Activated naive CD4-positive, alpha-beta T cell treated with anti-CD3 and anti-CD28 coated beads, Interleukin-2, amount 50 U/mL, for 24 hours (primary cell): ENCODE results near the gene LCE7A.

ENCODE experiments used
- H3K27ac Mint-ChIP-seq: one replicate; pipeline ENCODE4 v1.8.0; 2021; ENCODE audit warnings: mild to moderate bottlenecking, mixed read lengths
- H3K27me3 Mint-ChIP-seq: one replicate; pipeline ENCODE4 v1.8.0; 2021; ENCODE audit warnings: mixed read lengths
- H3K36me3 Mint-ChIP-seq: one replicate; pipeline ENCODE4 v1.8.0; 2021; ENCODE audit warnings: mixed read lengths
- H3K4me1 Mint-ChIP-seq: one replicate; pipeline ENCODE4 v1.8.0; 2021; ENCODE audit warnings: mixed read lengths
- H3K4me3 Mint-ChIP-seq: one replicate; pipeline ENCODE4 v1.8.0; 2021; ENCODE audit warnings: mild to moderate bottlenecking, mixed read lengths
- H3K9me3 Mint-ChIP-seq: one replicate; pipeline ENCODE4 v1.8.0; 2021; ENCODE audit warnings: mixed read lengths

Gene LCE7A, protein sequence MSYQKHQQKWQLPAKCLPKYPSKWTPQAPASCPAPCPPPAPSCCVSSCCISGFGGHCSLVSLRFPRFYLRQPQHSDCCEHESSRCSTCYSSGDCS

DNA sequence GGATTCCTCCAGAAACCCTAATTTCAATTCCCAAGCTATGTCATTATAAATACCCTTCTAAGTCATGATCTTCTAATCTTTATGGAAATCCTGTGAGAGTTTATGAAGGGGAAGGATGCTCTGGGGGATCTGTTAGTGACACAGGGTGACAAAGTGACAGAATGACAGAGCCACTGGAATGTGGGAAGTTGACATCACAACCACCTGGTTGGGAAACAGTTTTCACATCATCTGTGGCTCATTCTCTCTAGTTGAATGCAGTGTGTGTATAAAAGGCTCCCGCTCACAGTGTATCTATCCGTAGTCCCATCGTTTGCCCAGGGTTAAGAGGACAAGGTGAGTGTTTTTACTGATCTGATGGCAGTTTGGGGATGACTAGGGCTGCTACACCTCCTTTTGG, at the start of gene LCE7A:
TSS of gene LCE7A (plus strand) at position 301 of the 400 bp plus-strand sequence. CDS start 702 bp downstream, outside the sequence.
- no peak within 1 kb of the TSS for H3K4me3 Mint-ChIP-seq
- no peaks in the 10 kb centered on the region for H3K4me1 Mint-ChIP-seq
- no peaks in the 10 kb centered on the region for H3K9me3 Mint-ChIP-seq
- H3K36me3 Mint-ChIP-seq = no peaks in the 10 kb centered on the region
- H3K27ac Mint-ChIP-seq = no peak within 1 kb of the TSS
- peaks cover 4% of the 10 kb centered on the region for H3K27me3 Mint-ChIP-seq

DNA sequence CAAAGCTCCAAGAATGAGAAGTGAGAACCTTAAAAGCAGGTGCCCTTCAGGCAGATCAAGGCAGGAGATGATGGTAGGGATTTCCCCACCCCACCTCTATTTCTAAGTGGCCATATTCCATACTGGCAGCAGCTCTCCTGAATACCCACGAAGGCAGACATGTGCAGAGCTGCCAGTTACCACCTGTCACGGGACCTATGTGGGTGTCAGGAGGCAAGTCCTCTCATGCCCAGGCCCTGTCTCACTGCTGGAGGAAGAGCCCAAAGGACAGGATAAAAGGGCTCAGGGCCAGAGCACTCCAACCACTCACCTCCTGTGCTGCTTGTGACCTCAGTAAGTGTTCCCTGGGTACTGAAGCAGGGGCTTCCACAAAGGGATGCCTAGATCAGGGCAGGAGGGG, 48.7 kb upstream of the LCE7A start:
- Mint-ChIP-seq H3K27me3 (peaks cover 14% of the 10 kb centered on the region), H3K4me3 (no peak overlapping the region), H3K4me1 (no peaks in the 10 kb centered on the region), H3K36me3 (no peaks in the 10 kb centered on the region), H3K9me3 (no peaks in the 10 kb centered on the region), H3K27ac (no peak overlapping the region)

DNA sequence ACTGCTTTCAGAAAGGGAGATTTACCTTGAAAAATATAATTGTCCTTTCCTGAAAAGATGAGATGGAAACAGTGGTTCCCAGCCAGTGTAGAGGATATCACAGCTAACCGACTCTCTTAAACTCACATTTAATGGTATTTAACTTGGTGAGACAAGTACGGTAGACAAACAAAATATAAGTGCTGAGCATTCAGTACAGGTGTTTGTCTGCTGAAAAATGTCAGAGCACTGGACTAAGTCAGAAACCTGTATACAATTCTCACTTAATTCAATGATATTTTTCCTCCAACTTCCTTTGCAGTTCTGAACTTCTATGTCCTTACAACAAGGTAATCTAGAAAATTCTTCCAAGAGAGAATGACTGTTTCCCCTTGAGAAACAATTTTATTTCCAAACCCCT, 48.1 kb upstream of the LCE7A start, which contains the start of gene LCE1B:
TSS of gene LCE1B (plus strand) at position 301 of the 400 bp plus-strand sequence. CDS start 476 bp downstream, outside the sequence.
- Mint-ChIP-seq H3K36me3 (no peaks in the 10 kb centered on the region), H3K9me3 (no peaks in the 10 kb centered on the region), H3K27me3 (peaks cover 14% of the 10 kb centered on the region), H3K4me3 (no peak within 1 kb of the TSS), H3K4me1 (no peaks in the 10 kb centered on the region), H3K27ac (no peak within 1 kb of the TSS)

DNA sequence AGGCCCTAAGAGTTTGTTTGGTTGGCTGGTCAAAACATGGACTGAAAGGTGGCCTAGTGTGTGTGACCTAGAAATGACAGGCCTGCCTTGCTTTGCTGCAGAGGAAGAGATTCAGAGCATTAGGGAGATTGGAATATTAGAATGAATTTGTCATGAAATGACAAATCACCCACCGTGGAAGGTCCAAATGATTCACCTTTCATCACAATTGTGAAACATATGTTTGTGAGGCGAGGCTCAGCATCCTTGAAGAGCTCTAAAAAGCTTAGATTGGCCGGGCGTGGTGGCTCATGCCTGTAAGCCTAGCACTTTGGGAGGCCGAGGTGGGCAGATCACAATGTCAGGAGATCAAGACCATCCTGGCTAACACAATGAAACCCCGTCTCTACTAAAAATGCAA, 42.5 kb upstream of the LCE7A start:
- no peaks in the 10 kb centered on the region for H3K36me3 Mint-ChIP-seq
- no peaks in the 10 kb centered on the region for H3K9me3 Mint-ChIP-seq
- no peak overlapping the region for H3K4me3 Mint-ChIP-seq
- no peak overlapping the region for H3K27ac Mint-ChIP-seq
- peaks cover 13% of the 10 kb centered on the region for H3K27me3 Mint-ChIP-seq
- H3K4me1 Mint-ChIP-seq = no peaks in the 10 kb centered on the region

DNA sequence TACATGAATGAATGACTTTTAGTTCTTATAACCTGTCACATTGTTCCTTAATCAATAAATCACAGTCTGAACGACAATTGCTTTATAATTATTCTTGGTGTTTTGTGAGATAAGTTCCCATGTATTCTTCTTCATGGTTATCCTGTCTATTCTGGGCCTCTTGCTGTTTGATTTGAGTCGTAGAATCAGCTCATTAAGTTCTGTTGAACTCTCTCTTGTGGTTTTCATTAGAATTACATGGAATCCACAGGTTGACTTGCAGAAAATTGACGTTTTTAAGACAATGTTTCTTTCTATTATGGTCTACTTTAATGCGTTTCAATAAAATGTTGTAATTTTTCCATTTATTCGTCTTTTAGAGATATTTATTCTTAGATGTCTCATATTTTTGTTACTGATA, 36.5 kb upstream of the LCE7A start:
- no peaks in the 10 kb centered on the region for H3K36me3 Mint-ChIP-seq

DNA sequence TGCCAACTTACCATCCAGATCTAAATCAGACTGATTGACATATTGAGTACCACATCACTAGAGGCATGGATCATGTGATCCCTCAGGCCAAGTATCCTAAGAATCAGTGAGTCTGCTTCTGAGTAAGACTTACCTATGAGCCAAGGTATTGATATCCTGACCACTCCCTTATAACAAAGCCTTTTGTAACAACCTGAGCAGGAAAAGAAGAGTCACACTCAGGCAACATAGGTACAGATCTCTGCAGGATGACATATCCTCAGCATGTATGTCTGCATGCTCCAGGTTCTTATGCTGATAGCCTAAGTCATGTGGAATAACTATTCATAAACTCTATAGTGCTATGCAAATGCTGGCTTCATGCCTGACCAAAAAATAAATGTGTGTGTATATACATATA, 34.8 kb upstream of the LCE7A start:
- Mint-ChIP-seq H3K27me3 (peaks cover 14% of the 10 kb centered on the region), H3K9me3 (peaks cover 6% of the 10 kb centered on the region), H3K4me3 (no peak overlapping the region), H3K27ac (no peak overlapping the region), H3K4me1 (no peaks in the 10 kb centered on the region), H3K36me3 (no peaks in the 10 kb centered on the region)

More for the DNA sequence above, 36.5 kb upstream of the LCE7A start:
- H3K4me1 Mint-ChIP-seq = no peaks in the 10 kb centered on the region
- H3K27ac Mint-ChIP-seq = no peak overlapping the region
- no peak overlapping the region for H3K4me3 Mint-ChIP-seq
- H3K27me3 Mint-ChIP-seq = peaks cover 11% of the 10 kb centered on the region
- no peaks in the 10 kb centered on the region for H3K9me3 Mint-ChIP-seq

DNA sequence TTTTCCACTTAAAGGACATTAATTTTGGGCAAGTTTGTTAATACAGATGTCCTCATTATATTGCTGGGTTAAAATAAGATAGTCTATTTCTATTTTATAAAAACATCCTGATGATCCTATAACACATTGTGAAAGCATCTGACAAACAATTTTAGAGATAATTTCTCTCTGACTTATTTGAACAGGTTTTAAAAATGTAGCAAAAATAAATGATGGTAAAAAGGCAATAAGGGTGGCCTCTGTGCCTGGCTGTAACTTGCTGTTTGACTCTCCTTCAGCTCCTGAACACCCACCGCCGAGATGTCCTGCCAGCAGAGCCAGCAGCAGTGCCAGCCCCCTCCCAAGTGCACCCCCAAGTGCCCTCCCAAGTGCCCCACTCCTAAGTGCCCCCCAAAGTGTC, 32.6 kb upstream of the LCE7A start, which contains the start of gene LCE1A:
TSS of gene LCE1A (plus strand) at position 301 of the 400 bp plus-strand sequence. CDS start at position 301, 0 bp downstream.
- Mint-ChIP-seq H3K9me3 (peaks cover 12% of the 10 kb centered on the region), H3K27ac (no peak within 1 kb of the TSS), H3K36me3 (no peaks in the 10 kb centered on the region), H3K4me1 (no peaks in the 10 kb centered on the region), H3K4me3 (no peak within 1 kb of the TSS), H3K27me3 (peaks cover 19% of the 10 kb centered on the region)

DNA sequence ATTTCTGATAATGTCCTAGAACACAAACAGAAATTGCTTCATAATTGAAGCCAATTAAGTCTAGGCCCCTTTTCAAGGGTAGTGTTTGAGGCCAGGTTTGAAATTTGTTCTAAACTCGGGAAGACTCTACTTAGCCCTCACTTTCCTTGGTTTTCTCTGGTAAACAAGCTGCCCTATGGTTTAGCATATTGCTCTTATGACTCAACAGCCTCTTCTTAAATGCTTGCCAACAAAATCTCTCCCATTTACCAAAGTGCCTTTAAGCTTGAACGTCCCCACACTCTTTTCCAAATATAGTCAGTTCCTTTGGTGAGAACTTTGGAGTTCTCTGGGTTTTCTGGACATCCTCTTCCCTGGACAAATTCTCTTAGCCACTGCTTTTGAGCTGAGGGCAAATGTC, 22.9 kb upstream of the LCE7A start:
- H3K4me3 Mint-ChIP-seq = no peak overlapping the region
- no peaks in the 10 kb centered on the region for H3K4me1 Mint-ChIP-seq
- H3K9me3 Mint-ChIP-seq = no peaks in the 10 kb centered on the region
- no peak overlapping the region for H3K27ac Mint-ChIP-seq
- H3K27me3 Mint-ChIP-seq = peaks cover 5% of the 10 kb centered on the region
- no peaks in the 10 kb centered on the region for H3K36me3 Mint-ChIP-seq

DNA sequence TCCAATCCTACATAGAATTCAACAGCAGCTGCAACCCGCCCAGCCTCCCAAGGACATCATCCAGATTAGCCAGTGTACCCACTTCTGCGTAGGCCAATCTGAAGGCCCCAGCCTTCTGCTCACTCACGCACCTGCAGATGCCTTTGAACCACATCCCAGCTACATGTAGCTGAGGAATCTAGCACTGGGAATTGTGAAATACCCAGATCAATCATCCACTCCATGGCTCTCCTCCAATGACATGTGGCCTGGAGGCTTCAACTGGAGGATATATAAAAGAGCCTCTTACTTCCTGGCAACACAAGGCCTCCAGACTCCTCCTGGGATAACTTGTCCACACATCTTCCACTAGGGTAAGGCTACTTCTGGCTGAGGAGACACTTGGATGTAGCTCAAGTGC, 17.2 kb upstream of the LCE7A start, which contains the start of gene LCE6A:
TSS of gene LCE6A (plus strand) at position 301 of the 400 bp plus-strand sequence. CDS start 665 bp downstream, outside the sequence.
- H3K4me1 Mint-ChIP-seq = no peaks in the 10 kb centered on the region
- H3K9me3 Mint-ChIP-seq = no peaks in the 10 kb centered on the region
- H3K4me3 Mint-ChIP-seq = no peak within 1 kb of the TSS
- peaks cover 8% of the 10 kb centered on the region for H3K27me3 Mint-ChIP-seq
- no peaks in the 10 kb centered on the region for H3K36me3 Mint-ChIP-seq
- H3K27ac Mint-ChIP-seq = no peak within 1 kb of the TSS

DNA sequence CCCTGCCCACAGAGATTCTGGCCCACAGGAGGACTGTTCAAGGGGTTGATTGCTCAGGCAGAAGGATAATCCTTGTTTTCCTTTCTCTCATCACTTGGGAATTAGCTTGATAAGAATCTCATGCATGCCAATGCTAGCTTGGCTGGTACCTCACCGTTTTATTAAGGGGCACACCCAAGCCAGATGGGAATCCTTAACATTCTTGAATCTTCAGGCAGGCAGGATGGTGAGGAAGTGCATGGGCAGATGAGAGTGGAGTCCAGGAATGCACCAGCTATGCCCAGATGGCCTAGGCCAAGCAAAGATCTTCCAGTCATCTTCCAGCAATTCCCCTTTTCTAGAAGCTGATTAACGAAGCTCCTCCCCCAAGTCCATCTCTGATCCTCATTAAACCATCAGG, 4.1 kb upstream of the LCE7A start:
- peaks cover 3% of the 10 kb centered on the region for H3K27me3 Mint-ChIP-seq
- no peaks in the 10 kb centered on the region for H3K4me1 Mint-ChIP-seq
- no peaks in the 10 kb centered on the region for H3K9me3 Mint-ChIP-seq
- H3K4me3 Mint-ChIP-seq = no peak overlapping the region
- no peaks in the 10 kb centered on the region for H3K36me3 Mint-ChIP-seq
- no peak overlapping the region for H3K27ac Mint-ChIP-seq

DNA sequence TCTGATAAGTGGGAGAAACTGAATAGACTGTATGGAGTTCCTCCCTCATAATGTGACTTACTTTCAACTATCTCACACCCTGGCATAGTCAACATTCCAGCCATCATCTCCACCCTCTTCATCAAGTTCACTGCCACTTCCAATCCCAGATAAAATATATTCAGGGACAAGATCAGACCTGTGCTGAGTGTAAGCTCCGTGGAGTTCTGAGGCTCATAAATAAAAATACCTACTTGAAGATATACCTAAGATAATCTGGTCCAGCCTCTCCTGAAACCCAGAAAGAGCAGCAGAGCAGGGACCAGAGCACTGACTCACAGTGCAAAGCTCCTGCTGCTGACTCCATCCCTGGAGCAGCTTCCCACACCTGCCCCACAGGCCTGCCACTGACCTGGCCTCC, 1.7 kb upstream of the LCE7A start:
- no peaks in the 10 kb centered on the region for H3K4me1 Mint-ChIP-seq
- H3K9me3 Mint-ChIP-seq = no peaks in the 10 kb centered on the region
- H3K36me3 Mint-ChIP-seq = no peaks in the 10 kb centered on the region
- no peak overlapping the region for H3K27ac Mint-ChIP-seq
- no peak overlapping the region for H3K4me3 Mint-ChIP-seq
- peaks cover 4% of the 10 kb centered on the region for H3K27me3 Mint-ChIP-seq

DNA sequence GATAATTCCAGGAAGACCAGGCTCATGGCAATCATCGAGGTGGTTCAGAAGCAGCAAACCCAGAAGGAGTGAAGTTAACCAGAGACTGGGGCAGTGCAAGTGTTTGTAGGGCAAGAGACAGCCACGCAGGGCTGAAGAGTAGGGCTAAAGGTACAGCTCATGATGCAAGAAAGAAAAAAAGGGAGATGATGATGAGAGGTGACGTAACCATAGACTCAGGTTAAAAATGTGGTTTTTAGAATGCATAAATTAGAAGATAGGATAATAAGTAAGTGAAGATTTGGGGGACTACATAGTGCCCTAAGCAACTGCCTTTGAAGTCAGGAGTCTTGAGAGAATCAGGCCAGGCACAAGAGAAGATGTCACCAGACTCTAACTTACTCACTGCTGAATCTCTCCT, 333 bp downstream of the LCE7A start:
- H3K4me3 Mint-ChIP-seq = no peak overlapping the region
- peaks cover 4% of the 10 kb centered on the region for H3K27me3 Mint-ChIP-seq
- H3K36me3 Mint-ChIP-seq = no peaks in the 10 kb centered on the region
- H3K27ac Mint-ChIP-seq = no peak overlapping the region
- H3K4me1 Mint-ChIP-seq = no peaks in the 10 kb centered on the region
- no peaks in the 10 kb centered on the region for H3K9me3 Mint-ChIP-seq

DNA sequence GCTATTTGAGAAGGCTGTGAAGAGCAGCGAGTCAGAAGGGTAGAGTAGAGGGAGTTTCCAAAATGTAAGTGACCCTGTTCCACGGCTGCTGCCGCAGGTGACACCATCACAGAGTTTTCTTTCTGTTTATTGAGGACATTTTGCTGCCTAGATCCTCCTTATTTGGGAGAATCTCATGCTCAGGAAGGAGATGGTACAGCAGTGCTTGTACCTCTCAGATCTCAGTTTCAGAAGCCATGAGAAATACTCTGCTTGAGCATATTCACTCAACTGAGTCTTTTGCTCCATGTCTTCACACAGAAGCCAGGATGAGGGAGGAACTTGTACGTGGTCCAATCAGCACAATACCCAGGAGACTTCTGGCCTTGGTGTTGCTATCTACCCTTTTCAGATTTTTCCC, 1.6 kb downstream of the LCE7A start:
- H3K27ac Mint-ChIP-seq = no peak overlapping the region
- no peaks in the 10 kb centered on the region for H3K36me3 Mint-ChIP-seq
- H3K27me3 Mint-ChIP-seq = peaks cover 4% of the 10 kb centered on the region
- no peak overlapping the region for H3K4me3 Mint-ChIP-seq
- no peaks in the 10 kb centered on the region for H3K4me1 Mint-ChIP-seq
- H3K9me3 Mint-ChIP-seq = no peaks in the 10 kb centered on the region

DNA sequence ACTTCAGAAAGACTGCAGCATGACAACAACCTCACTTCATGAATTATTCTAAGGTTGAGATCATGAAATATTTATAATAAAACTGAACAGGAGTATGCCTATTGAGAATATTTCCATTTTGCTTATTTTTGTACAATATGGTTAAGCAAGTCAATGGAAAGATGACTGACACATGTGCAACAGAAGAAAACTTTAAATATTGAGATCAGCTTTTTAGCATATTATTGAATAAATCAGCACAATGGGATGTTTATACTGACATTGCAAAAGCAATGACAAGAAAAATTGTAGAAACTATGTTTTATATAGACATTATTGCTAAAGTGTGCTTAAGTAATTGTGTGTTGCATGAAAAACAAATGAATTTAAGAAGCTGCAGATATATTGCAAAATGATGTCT, 4.6 kb downstream of the LCE7A start:
- no peak overlapping the region for H3K4me3 Mint-ChIP-seq
- no peak overlapping the region for H3K27ac Mint-ChIP-seq
- H3K9me3 Mint-ChIP-seq = no peaks in the 10 kb centered on the region
- H3K4me1 Mint-ChIP-seq = no peaks in the 10 kb centered on the region
- no peaks in the 10 kb centered on the region for H3K36me3 Mint-ChIP-seq
- peaks cover 1% of the 10 kb centered on the region for H3K27me3 Mint-ChIP-seq

DNA sequence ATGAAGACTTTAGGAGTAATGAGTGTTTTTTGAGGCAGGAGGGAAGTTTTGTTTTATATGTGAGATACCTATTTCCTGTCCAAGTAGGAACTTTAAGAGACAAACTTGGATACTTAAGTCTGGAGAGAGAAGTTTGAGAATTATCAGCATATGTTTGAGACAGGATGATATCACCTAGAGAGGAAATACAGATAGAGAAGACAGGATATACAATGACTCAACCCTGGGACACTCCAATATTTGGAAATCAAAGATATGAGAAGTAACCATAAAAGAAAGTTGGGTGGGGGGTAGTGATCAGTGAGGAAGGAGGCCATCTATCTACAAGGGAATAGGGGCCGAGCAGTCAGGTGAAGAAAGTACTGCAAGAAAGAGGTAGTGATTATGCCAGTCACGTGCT, 6.5 kb downstream of the LCE7A start:
- Mint-ChIP-seq H3K27ac (no peak overlapping the region), H3K36me3 (no peaks in the 10 kb centered on the region), H3K4me1 (no peaks in the 10 kb centered on the region), H3K4me3 (no peak overlapping the region), H3K27me3 (no peaks in the 10 kb centered on the region), H3K9me3 (no peaks in the 10 kb centered on the region)

DNA sequence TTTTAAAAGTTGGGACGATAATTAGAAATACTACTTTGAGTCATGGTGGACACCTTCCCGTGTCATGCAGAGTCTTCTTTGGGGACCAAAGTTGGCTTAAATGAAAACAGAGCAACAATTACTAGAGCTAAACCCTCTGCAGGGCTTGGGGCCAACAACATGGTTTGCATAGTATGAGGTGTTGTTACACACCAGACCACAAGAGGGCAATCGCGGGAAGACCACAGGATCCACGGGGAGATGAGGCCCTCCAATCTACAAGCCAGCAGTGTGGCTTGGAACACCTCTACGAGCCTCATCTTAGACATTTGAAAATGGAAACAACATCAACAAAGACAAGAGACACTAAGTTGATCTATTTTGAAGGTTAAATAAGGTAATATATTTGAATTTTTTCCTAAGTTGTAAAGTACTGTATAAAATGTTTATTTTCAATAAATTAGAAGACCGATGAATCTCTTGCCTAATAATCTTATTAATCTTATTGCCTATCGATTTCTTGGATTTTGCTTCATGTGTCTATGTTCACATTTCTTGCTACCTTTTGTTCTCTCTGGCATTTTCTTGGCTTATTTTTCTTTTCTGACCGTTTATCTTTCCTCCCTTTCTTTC, 10.1 kb downstream of the LCE7A start:
- Mint-ChIP-seq H3K27ac (no peak overlapping the region), H3K27me3 (peaks cover 1% of the 10 kb centered on the region), H3K36me3 (no peaks in the 10 kb centered on the region), H3K9me3 (no peaks in the 10 kb centered on the region), H3K4me1 (no peaks in the 10 kb centered on the region), H3K4me3 (no peak overlapping the region)
